Upper lobe of left lung (tissue), 6 donors: ENCODE measurements around the gene ZNF620. TPM values are rescaled to one million over a fixed set of nuclear protein-coding genes. Genes with fewer than 3 reads are reported as not detected.

Source experiments
- ATAC-seq, 2 donors: fragments of 200-7000 bp; cut with Tn5 transposase; one replicate each; pipeline ENCODE4 v1.9.1; 2022; ENCODE audit warnings: mild to moderate bottlenecking in 2 of 2, moderate library complexity in 2 of 2; ENCODE audit not compliant: low FRiP score in 2 of 2
- DNase-seq, 2 donors: peaks; one replicate each; pipeline ENCODE4 v3.0.0-alpha.2; 2019 to 2020
- H3K27ac ChIP-seq, 4 donors: fragments of 200-600 bp; sonication (generic); one replicate each; pipeline ENCODE4 v1.5.1; 2016 to 2019
- H3K27me3 ChIP-seq, 4 donors: fragments of 200-600 bp; sonication (generic); one replicate each; pipeline ENCODE4 v1.5.1; 2017 to 2019
- H3K36me3 ChIP-seq, 4 donors: fragments of 200-600 bp; sonication (generic); one replicate each; pipeline ENCODE4 v1.5.1; 2016 to 2019
- H3K4me1 ChIP-seq, 4 donors: fragments of 200-600 bp; sonication (generic); one replicate each; pipeline ENCODE4 v1.5.1; 2018 to 2019
- H3K4me3 ChIP-seq, 4 donors: fragments of 200-600 bp; sonication (generic); one replicate each; pipeline ENCODE4 v1.5.1; 2017 to 2019; ENCODE audit warnings: mild to moderate bottlenecking in 2 of 4, moderate library complexity in 1 of 4
- H3K9me3 ChIP-seq, 4 donors: fragments of 200-600 bp; sonication (generic); one replicate each; pipeline ENCODE4 v1.5.1; 2018 to 2019
- CTCF ChIP-seq, 6 experiments: fragments of 450-650 bp in 4 of 6; fragments of 200-600 bp in 2 of 6; sonication (generic) in 2 of 6; IDR thresholded peaks; one replicate each; pipeline ENCODE4 v1.5.1; 2016 to 2019; ENCODE audit warnings: antibody characterized with exemption in 6 of 6
- EP300 ChIP-seq, 4 donors: sonication (generic); formaldehyde crosslinking; IDR thresholded peaks; one replicate each; pipeline ENCODE4 v1.5.1; 2017; ENCODE audit warnings: antibody characterized with exemption in 4 of 4, control low read depth in 2 of 4
- POLR2A ChIP-seq, 4 donors: fragments of 450-650 bp; IDR thresholded peaks; one replicate each; pipeline ENCODE4 v1.5.1; 2016 to 2017; ENCODE audit warnings: antibody characterized with exemption in 4 of 4, mild to moderate bottlenecking in 2 of 4
- POLR2AphosphoS5 ChIP-seq, 2 donors: sonication (generic); formaldehyde crosslinking; IDR thresholded peaks; one replicate each; pipeline ENCODE4 v1.5.1; 2017; ENCODE audit warnings: antibody characterized with exemption in 2 of 2
- WGBS, 2 donors: methylation state at CpG; one replicate each; pipeline ENCODE4 v1.1.5; 2017 to 2018; 5-methylcytosine and 5-hydroxymethylcytosine counted together
- total RNA-seq, 6 donors: library from RNA; depleted of rRNA in 4 of 6; stranded (reverse); fragments of >200 nt in 4 of 6; gene quantifications; one replicate each; pipeline versions ENCODE4 v1.1.0 to v1.2.1, GENCODE V29; 2016 to 2021
- donor health status: DM: no; HTN: no; CAD: no; lungs with moderate emphysema.
- donor health status: DM: no; HTN: yes; CAD: no; lungs with severe emphysema.

The ZNF620 gene
- total RNA-seq, 6 donors from 2014 or later: 2.1 to 9.6 (median 5.3) TPM

- peak; percentile 99 to 100 for ATAC-seq
- TF ChIP-seq CTCF (IDR thresholded peaks at IDR 0.05) (peak in 1 of 6 experiments; percentile 11), EP300 (IDR thresholded peaks at IDR 0.05) (no peak), POLR2AphosphoS5 (IDR thresholded peaks at IDR 0.05) (peak; percentile 89 to 97), POLR2A (IDR thresholded peaks at IDR 0.05) (peak; percentile 83 to 97 (median 91))
- Histone ChIP-seq H3K36me3 (peaks cover 10 to 27% (median 11%) of the 10 kb centered on the region in 4 donors), H3K27me3 (no peaks in the 10 kb centered on the region), H3K4me3 (peak within 1 kb of the TSS; percentile 40 to 86 (median 71)), H3K27ac (peak within 1 kb of the TSS; percentile 91 to 94 (median 91)), H3K4me1 (peaks cover 10 to 18% (median 13%) of the 10 kb centered on the region in 4 donors), H3K9me3 (no peaks in the 10 kb centered on the region)
- DNase-seq: peak; percentile 94 to 98
- WGBS, 2 donors: 0 to 1% methylated on average over 2 to 50 of the region's 59 CpGs
These were observed 18.9 kb downstream of the ZNF620 start, which contains the start of gene ZNF621 for GRCh38 chr3:40524568-40525285. Gene ZNF621, plus strand, starts transcription at chr3:40524960. Its CDS starts 881 bp downstream, at chr3:40525841.

GRCh38 chr3:40528426-40528825, 22.6 kb downstream of the ZNF620 start:
- ATAC-seq (no peak), DNase-seq (no peak)
- H3K27ac ChIP-seq: no peak overlapping the region
- no peak for TF ChIP-seq POLR2A (IDR thresholded peaks at IDR 0.05)
- no peak for TF ChIP-seq POLR2AphosphoS5 (IDR thresholded peaks at IDR 0.05)
- no peak for TF ChIP-seq EP300 (IDR thresholded peaks at IDR 0.05)
- TF ChIP-seq CTCF (IDR thresholded peaks at IDR 0.05): no peak
- 90 to 97% methylated on average over 3 of the region's 3 CpGs for WGBS, 2 donors
- peaks cover 10 to 18% (median 13%) of the 10 kb centered on the region in 4 donors for H3K4me1 ChIP-seq
- H3K9me3 ChIP-seq: peaks cover 0 to 11% (median 2%) of the 10 kb centered on the region in 4 donors
- no peak overlapping the region for H3K4me3 ChIP-seq
- H3K36me3 ChIP-seq: peaks cover 34 to 64% (median 47%) of the 10 kb centered on the region in 4 donors
- H3K27me3 ChIP-seq: no peaks in the 10 kb centered on the region

- H3K27me3 ChIP-seq: no peaks in the 10 kb centered on the region
- DNase-seq (no peak), ATAC-seq (no peak)
- no peak overlapping the region for H3K27ac ChIP-seq
- H3K4me1 ChIP-seq: no peaks in the 10 kb centered on the region
- peaks cover 0 to 11% (median 2%) of the 10 kb centered on the region in 4 donors for H3K9me3 ChIP-seq
- no peak overlapping the region for H3K4me3 ChIP-seq
- H3K36me3 ChIP-seq: peaks cover 34 to 95% (median 57%) of the 10 kb centered on the region in 4 donors
- WGBS, 2 donors: 97 to 100% methylated on average over 5 of the region's 5 CpGs
- TF ChIP-seq EP300 (IDR thresholded peaks at IDR 0.05) (no peak), POLR2A (IDR thresholded peaks at IDR 0.05) (no peak), CTCF (IDR thresholded peaks at IDR 0.05) (no peak), POLR2AphosphoS5 (IDR thresholded peaks at IDR 0.05) (no peak)
These were observed 26.4 kb downstream of the ZNF620 start for GRCh38 chr3:40532252-40532651.

GRCh38 chr3:40534283-40534682, 28.4 kb downstream of the ZNF620 start:
- DNase-seq: no peak
- ATAC-seq: no peak
- Histone ChIP-seq H3K27me3 (no peaks in the 10 kb centered on the region), H3K27ac (no peak overlapping the region), H3K9me3 (peaks cover 0 to 17% (median 3%) of the 10 kb centered on the region in 4 donors), H3K36me3 (peaks cover 25 to 90% (median 57%) of the 10 kb centered on the region in 4 donors), H3K4me1 (no peaks in the 10 kb centered on the region), H3K4me3 (no peak overlapping the region)
- TF ChIP-seq EP300 (IDR thresholded peaks at IDR 0.05) (no peak), POLR2AphosphoS5 (IDR thresholded peaks at IDR 0.05) (no peak), POLR2A (IDR thresholded peaks at IDR 0.05) (no peak), CTCF (IDR thresholded peaks at IDR 0.05) (no peak)
